ENCODE results near the gene XPR1.

The XPR1 gene

DNA sequence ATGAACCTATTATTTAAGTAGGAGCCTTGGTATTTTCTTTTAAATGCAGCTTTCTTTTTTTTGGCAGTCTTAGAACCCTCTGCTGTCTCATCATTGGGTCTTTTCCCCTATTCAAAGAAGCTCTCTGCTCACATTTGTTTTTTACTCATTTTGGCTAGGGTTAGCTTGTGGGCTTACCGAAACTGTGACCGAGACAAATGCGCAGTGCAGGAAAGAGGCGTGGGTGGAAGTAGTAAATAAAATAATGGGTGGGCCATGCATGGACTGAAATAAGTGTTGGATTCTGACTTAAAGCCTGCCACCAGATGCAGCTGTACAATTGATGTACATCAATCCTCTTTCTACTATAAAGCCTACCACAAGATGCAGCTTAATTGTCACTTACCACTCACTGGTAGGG is 14.7 kb downstream of the XPR1 start:
- in situ Hi-C loops (cut with MboI; ENCODE audit: low sequenced_read_pairs, unreplicated experiment), result no loop called here
- no peak for TF ChIP-seq CTCF (IDR thresholded peaks at IDR 0.05; ENCODE audit: borderline replicate concordance, control extremely low read depth, extremely low read depth, insufficient read depth, missing control alignments)
- no peak for DNase-seq (ENCODE audit: low spot score)

DNA sequence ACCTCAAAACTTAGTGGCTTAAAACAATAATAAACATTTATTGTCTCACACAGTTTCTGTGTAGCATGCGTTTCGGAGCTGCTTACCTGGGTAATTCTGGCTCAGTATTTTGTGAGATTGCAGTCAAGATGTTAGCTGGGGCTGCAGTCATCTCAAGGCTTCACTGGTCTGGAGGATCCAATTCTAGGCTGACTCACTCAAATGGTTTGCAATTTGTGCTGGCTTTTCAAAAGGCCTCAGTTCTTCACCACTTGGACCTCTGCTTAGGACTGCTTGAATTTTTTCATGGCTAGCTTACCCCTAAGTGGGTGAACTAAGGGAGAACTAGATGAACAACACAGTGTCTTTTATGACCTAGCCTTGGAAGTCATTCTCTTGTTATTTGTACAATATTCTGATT is 21.0 kb downstream of the XPR1 start:
- TF ChIP-seq CTCF (IDR thresholded peaks at IDR 0.05; ENCODE audit: borderline replicate concordance, control extremely low read depth, extremely low read depth, insufficient read depth, missing control alignments), result no peak
- DNase-seq (ENCODE audit: low spot score), result no peak
- in situ Hi-C loops (cut with MboI; ENCODE audit: low sequenced_read_pairs, unreplicated experiment), result no loop called here

DNA sequence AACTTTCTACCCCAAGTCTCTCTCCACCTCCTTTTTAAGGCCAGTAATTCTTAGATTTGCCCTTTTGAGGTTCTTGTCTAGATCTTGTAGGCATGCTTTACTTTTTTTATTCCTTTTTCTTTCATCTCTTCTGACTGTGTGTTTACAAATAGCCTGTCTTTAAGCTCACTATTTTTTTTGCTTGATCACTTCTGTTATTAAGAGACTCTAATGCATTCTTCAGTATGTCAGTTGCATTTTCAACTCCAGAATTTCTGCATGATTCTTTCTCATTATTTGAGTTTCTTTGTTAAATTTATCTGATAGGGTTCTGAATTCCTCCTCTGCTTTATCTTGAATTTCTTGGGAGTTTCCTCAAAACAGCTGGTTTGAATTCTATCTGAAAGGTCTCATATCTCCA is 30.9 kb downstream of the XPR1 start:
- in situ Hi-C loops (cut with MboI; ENCODE audit: low sequenced_read_pairs, unreplicated experiment), result no loop called here
- no peak for DNase-seq (ENCODE audit: low spot score)
- TF ChIP-seq CTCF (IDR thresholded peaks at IDR 0.05; ENCODE audit: borderline replicate concordance, control extremely low read depth, extremely low read depth, insufficient read depth, missing control alignments), result no peak

- TF ChIP-seq CTCF (IDR thresholded peaks at IDR 0.05; ENCODE audit: borderline replicate concordance, control extremely low read depth, extremely low read depth, insufficient read depth, missing control alignments), result no peak
- in situ Hi-C loops (cut with MboI; ENCODE audit: low sequenced_read_pairs, unreplicated experiment), result no loop called here
- no peak for DNase-seq (ENCODE audit: low spot score)
Observed at GRCh38 chr1:180670681-180671080, 38.9 kb downstream of the XPR1 start.

DNA sequence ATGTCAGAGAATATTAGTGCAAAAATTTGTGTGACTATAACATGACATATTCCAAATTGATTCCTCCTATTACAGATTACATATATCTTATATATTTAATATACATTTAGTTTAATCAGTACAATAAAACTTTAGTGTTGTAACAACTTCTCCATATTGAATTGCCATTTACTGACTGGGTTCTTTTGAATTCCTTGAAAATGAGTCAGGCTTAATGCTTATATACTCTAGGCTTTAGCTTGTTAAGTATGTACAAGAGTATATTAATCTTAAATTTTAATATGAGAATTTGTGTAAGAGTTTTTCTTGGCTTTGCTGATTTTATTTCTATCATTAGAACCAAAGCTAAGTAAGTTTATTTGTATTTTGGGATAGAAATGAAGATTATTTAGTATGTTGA is 40.3 kb downstream of the XPR1 start:
- no peak for TF ChIP-seq CTCF (IDR thresholded peaks at IDR 0.05; ENCODE audit: borderline replicate concordance, control extremely low read depth, extremely low read depth, insufficient read depth, missing control alignments)
- DNase-seq (ENCODE audit: low spot score), result no peak
- in situ Hi-C loops (cut with MboI; ENCODE audit: low sequenced_read_pairs, unreplicated experiment), result no loop called here

DNA sequence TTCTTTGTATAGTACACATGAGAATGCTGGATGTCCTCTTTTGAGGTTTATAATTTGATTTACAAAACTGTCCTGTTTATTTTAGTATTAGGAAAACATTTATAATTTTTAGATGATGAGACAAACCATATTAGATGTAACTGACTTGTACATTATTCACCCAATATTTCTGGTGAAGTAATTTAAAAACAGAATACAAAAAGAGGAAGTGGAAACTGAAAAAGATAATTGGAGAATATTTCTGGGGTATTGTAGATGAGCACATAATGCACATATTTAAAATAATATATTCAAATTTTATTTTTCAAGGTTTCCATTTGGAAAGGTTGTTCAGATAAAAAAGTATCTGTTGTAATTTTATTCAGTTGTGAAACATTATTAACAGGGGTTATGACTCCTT is 40.7 kb downstream of the XPR1 start:
- in situ Hi-C loops (cut with MboI; ENCODE audit: low sequenced_read_pairs, unreplicated experiment), result no loop called here
- no peak for TF ChIP-seq CTCF (IDR thresholded peaks at IDR 0.05; ENCODE audit: borderline replicate concordance, control extremely low read depth, extremely low read depth, insufficient read depth, missing control alignments)
- no peak for DNase-seq (ENCODE audit: low spot score)
